ENCODE results near the gene CYP2C19.
"Not testable (repeated sequence)": the region's sequence is repeated elsewhere in the genome, so short reads cannot be mapped to it uniquely, and the experiment has no call there.

Gene CYP2C19

GRCh38 chr10:94879214-94879613, 116.7 kb downstream of the CYP2C19 start:
- DNase-seq (ENCODE audit: low read depth in 2 of 2): no peak

- no peak for DNase-seq (ENCODE audit: low read depth in 2 of 2)
Measured at GRCh38 chr10:94889123-94889522, 126.6 kb downstream of the CYP2C19 start.

- DNase-seq (ENCODE audit: low read depth in 2 of 2): no peak
Measured at GRCh38 chr10:94890264-94891022, 128.0 kb downstream of the CYP2C19 start.

GRCh38 chr10:94898414-94898813, 135.9 kb downstream of the CYP2C19 start:
- not testable (repeated sequence) for DNase-seq (ENCODE audit: low read depth in 2 of 2)

- no peak for DNase-seq (ENCODE audit: low read depth in 2 of 2)
Measured at GRCh38 chr10:94902080-94902479, 139.6 kb downstream of the CYP2C19 start.

- DNase-seq (ENCODE audit: low read depth in 2 of 2): no peak
Measured at GRCh38 chr10:94902570-94902969, 140.1 kb downstream of the CYP2C19 start.
